HTR-8/SVneo (cell line): Measurements from ENCODE around the gene CTCF.

Experiments used
- DNase-seq: peaks from one replicate; pipeline ENCODE4 v3.0.0; 2011; ENCODE audit warnings: low spot score, mixed read lengths; ENCODE audit not compliant: insufficient read length
- FAIRE-seq: peaks from 2 replicates; lab custom pipeline; 2011; peaks lifted over from hg19 to GRCh38; lab: Jason Lieb, UNC

Gene CTCF

GRCh38 chr16:67546761-67547422 is 15.4 kb upstream of the CTCF start:
- peak; percentile 40 for FAIRE-seq

GRCh38 chr16:67547423-67548264 is 14.7 kb upstream of the CTCF start:
- FAIRE-seq (no peak), DNase-seq (no peak)

More at GRCh38 chr16:67546761-67547422, 15.4 kb upstream of the CTCF start:
- peak; percentile 81 for DNase-seq

GRCh38 chr16:67548265-67549126 is 13.8 kb upstream of the CTCF start:
- DNase-seq, result no peak
- peak; percentile 26 for FAIRE-seq

GRCh38 chr16:67549240-67549639 is 13.1 kb upstream of the CTCF start:
- no peak for FAIRE-seq
- DNase-seq, result no peak

GRCh38 chr16:67549936-67550335 is 12.4 kb upstream of the CTCF start:
- no peak for FAIRE-seq
- DNase-seq, result no peak

- DNase-seq (no peak), FAIRE-seq (no peak)
These were observed 11.2 kb upstream of the CTCF start for GRCh38 chr16:67551091-67551490.

- no peak for DNase-seq
- no peak for FAIRE-seq
These were observed 10.4 kb upstream of the CTCF start for GRCh38 chr16:67551972-67552371.

GRCh38 chr16:67552476-67552875 is 9.8 kb upstream of the CTCF start:
- DNase-seq (no peak), FAIRE-seq (no peak)

GRCh38 chr16:67555795-67556212 is 6.5 kb upstream of the CTCF start:
- DNase-seq, result peak; percentile 30

GRCh38 chr16:67558859-67559258 is 3.5 kb upstream of the CTCF start:
- FAIRE-seq (no peak), DNase-seq (no peak)

More at GRCh38 chr16:67555795-67556212, 6.5 kb upstream of the CTCF start:
- no peak for FAIRE-seq

- DNase-seq, result no peak
- FAIRE-seq, result no peak
These were observed 1.4 kb upstream of the CTCF start for GRCh38 chr16:67560827-67561342.

GRCh38 chr16:67561501-67561823 is 864 bp upstream of the CTCF start:
- no peak for DNase-seq
- no peak for FAIRE-seq

GRCh38 chr16:67561824-67562525 is 351 bp upstream of the CTCF start:
- FAIRE-seq (peak; percentile 95), DNase-seq (peak; percentile 97)

- FAIRE-seq, result peak; percentile 64
- DNase-seq, result no peak
These were observed 787 bp downstream of the CTCF start for GRCh38 chr16:67562918-67563707.

GRCh38 chr16:67563708-67564468 is 1.6 kb downstream of the CTCF start:
- FAIRE-seq (no peak), DNase-seq (no peak)

- DNase-seq (no peak), FAIRE-seq (no peak)
These were observed 3.3 kb downstream of the CTCF start for GRCh38 chr16:67565470-67566100.

GRCh38 chr16:67571464-67571863 is 9.1 kb downstream of the CTCF start:
- DNase-seq, result no peak
- no peak for FAIRE-seq

- DNase-seq, result no peak
- FAIRE-seq, result no peak
These were observed 9.7 kb downstream of the CTCF start for GRCh38 chr16:67571981-67572431.
